Thyroid gland (tissue), 4 donors: ENCODE measurements around the gene CD9. TPM values are rescaled to one million over a fixed set of nuclear protein-coding genes. Genes with fewer than 3 reads are reported as not detected.

Experiments used
- DNase-seq, 2 donors: peaks; one replicate each; pipeline ENCODE4 v3.0.0-alpha.2; 2019
- H3K27ac ChIP-seq, 3 donors: fragments of 200-600 bp; sonication (generic); 1 replicate in 2 of 3; 2 replicates in 1 of 3; pipeline ENCODE4 v1.5.1; 2016 to 2019; ENCODE audit warnings: mild to moderate bottlenecking in 1 of 3, moderate library complexity in 1 of 3
- H3K27me3 ChIP-seq: fragments of 200-600 bp; sonication (generic); one replicate; pipeline ENCODE4 v1.5.1; 2019
- H3K36me3 ChIP-seq, 2 donors: fragments of 200-600 bp; sonication (generic); one replicate each; pipeline ENCODE4 v1.5.1; 2016 to 2019
- H3K4me1 ChIP-seq, 2 donors: fragments of 200-600 bp; sonication (generic); one replicate each; pipeline ENCODE4 v1.5.1; 2017 to 2019
- H3K4me3 ChIP-seq, 3 donors: fragments of 200-600 bp; sonication (generic); replicated peaks in 1 of 3; 1 replicate in 2 of 3; 2 replicates in 1 of 3; pipeline ENCODE4 v1.5.1; 2016; ENCODE audit warnings: mild to moderate bottlenecking in 1 of 3
- H3K9me3 ChIP-seq: fragments of 200-600 bp; sonication (generic); one replicate; pipeline ENCODE4 v1.5.1; 2017
- CTCF ChIP-seq, 6 experiments: fragments of 200-600 bp in 3 of 6; fragments of 450-650 bp in 3 of 6; sonication (generic) in 3 of 6; IDR thresholded peaks; one replicate each; pipeline ENCODE4 v1.5.1; 2016 to 2019; ENCODE audit warnings: antibody characterized with exemption in 6 of 6, mild to moderate bottlenecking in 2 of 6, inconsistent platforms in 1 of 6, moderate library complexity in 1 of 6
- POLR2A ChIP-seq, 2 donors: fragments of 450-650 bp; IDR thresholded peaks; one replicate each; pipeline ENCODE4 v1.6.1; 2017; ENCODE audit warnings: antibody characterized with exemption in 2 of 2, mild to moderate bottlenecking in 2 of 2, moderate library complexity in 1 of 2
- WGBS, 2 donors: methylation state at CpG; one replicate each; pipeline ENCODE4 v1.1.5; 2017; 5-methylcytosine and 5-hydroxymethylcytosine counted together
- intact Hi-C: fragments of 100-400 bp; cut with DNase I; formaldehyde crosslinking; loops from one replicate; pipeline ENCODE4 v1.15.1; 2023
- total RNA-seq, 4 donors: library from RNA; depleted of rRNA; stranded (reverse); fragments of >200 nt; gene quantifications; one replicate each; pipeline ENCODE4 v1.2.3, GENCODE V29; 2016

CD9 gene
- total RNA-seq, 4 donors from 2014 or later = 367 to 494 (median 375) TPM

GRCh38 chr12:6192604-6193380 lies 7.4 kb upstream of the CD9 start:
- Histone ChIP-seq H3K9me3 (no peaks in the 10 kb centered on the region), H3K4me1 (peaks cover 6 to 12% of the 10 kb centered on the region in 2 donors), H3K27ac (no peak overlapping the region), H3K4me3 (no peak overlapping the region), H3K27me3 (no peaks in the 10 kb centered on the region), H3K36me3 (no peaks in the 10 kb centered on the region)
- intact Hi-C loops = no loop called here
- WGBS, 2 donors = 93 to 95% methylated on average over 13 of the region's 13 CpGs
- no peak for TF ChIP-seq CTCF (IDR thresholded peaks at IDR 0.05)
- TF ChIP-seq POLR2A (IDR thresholded peaks at IDR 0.05) = no peak
- DNase-seq = no peak

GRCh38 chr12:6193853-6194815 lies 6.1 kb upstream of the CD9 start:
- intact Hi-C loops = no loop called here
- Histone ChIP-seq H3K27me3 (no peaks in the 10 kb centered on the region), H3K36me3 (no peaks in the 10 kb centered on the region), H3K4me3 (no peak overlapping the region), H3K4me1 (peaks cover 6 to 15% of the 10 kb centered on the region in 2 donors), H3K9me3 (no peaks in the 10 kb centered on the region), H3K27ac (no peak overlapping the region)
- TF ChIP-seq CTCF (IDR thresholded peaks at IDR 0.05) (no peak), POLR2A (IDR thresholded peaks at IDR 0.05) (no peak)
- 92% methylated on average over 19 of the region's 19 CpGs for WGBS, 2 donors
- no peak for DNase-seq

- intact Hi-C loops = no loop called here
- Histone ChIP-seq H3K27ac (peak overlapping the region; percentile 73 to 79 (median 78)), H3K27me3 (no peaks in the 10 kb centered on the region), H3K9me3 (no peaks in the 10 kb centered on the region), H3K4me3 (no peak overlapping the region), H3K36me3 (no peaks in the 10 kb centered on the region), H3K4me1 (peaks cover 9 to 20% of the 10 kb centered on the region in 2 donors)
- peak; percentile 88 to 91 for DNase-seq
- no peak for TF ChIP-seq POLR2A (IDR thresholded peaks at IDR 0.05)
- peak; percentile 76 to 98 (median 93) for TF ChIP-seq CTCF (IDR thresholded peaks at IDR 0.05)
- 32% methylated on average over 10 of the region's 10 CpGs for WGBS, 2 donors
These were observed 4.3 kb upstream of the CD9 start for GRCh38 chr12:6195665-6196535.

GRCh38 chr12:6198051-6198450 lies 2.1 kb upstream of the CD9 start:
- Histone ChIP-seq H3K27me3 (no peaks in the 10 kb centered on the region), H3K36me3 (no peaks in the 10 kb centered on the region), H3K4me3 (no peak overlapping the region), H3K27ac (peak overlapping the region in 1 of 3 donors; percentile 12), H3K4me1 (peaks cover 27 to 39% of the 10 kb centered on the region in 2 donors), H3K9me3 (no peaks in the 10 kb centered on the region)
- intact Hi-C loops = loop anchor here (2.0 kb wide), 1 partner anchor 81 kb away; no protein-coding TSS in a partner anchor
- TF ChIP-seq CTCF (IDR thresholded peaks at IDR 0.05) (no peak), POLR2A (IDR thresholded peaks at IDR 0.05) (no peak)
- WGBS, 2 donors = 81 to 88% methylated on average over 7 of the region's 7 CpGs
- DNase-seq = no peak
